ENCODE data around the gene FKBP15.
"Not testable (repeated sequence)": the region's sequence is repeated elsewhere in the genome, so short reads cannot be mapped to it uniquely, and the experiment has no call there.

FKBP15 gene

GRCh38 chr9:113221003-113221799 is at the start of gene FKBP15, which contains the start of gene SLC31A1:
Gene FKBP15, minus strand, starts transcription at chr9:113221277. Its CDS starts 34 bp downstream, at chr9:113221243.
Gene SLC31A1, plus strand, starts transcription at chr9:113221544. Its CDS starts 34,605 bp downstream, at chr9:113256149.
- peak; percentile 97 for DNase-seq (ENCODE audit: low read depth)

GRCh38 chr9:113269871-113270270 is 48.8 kb upstream of the FKBP15 start:
- no peak for DNase-seq (ENCODE audit: low read depth)

- no peak for DNase-seq (ENCODE audit: low read depth)
Measured at GRCh38 chr9:113269355-113269754, 48.3 kb upstream of the FKBP15 start.

GRCh38 chr9:113267911-113268566 is 47.0 kb upstream of the FKBP15 start:
- DNase-seq (ENCODE audit: low read depth), result no peak

- no peak for DNase-seq (ENCODE audit: low read depth)
Measured at GRCh38 chr9:113266174-113266573, 45.1 kb upstream of the FKBP15 start.

GRCh38 chr9:113261917-113262671 is 41.0 kb upstream of the FKBP15 start:
- DNase-seq (ENCODE audit: low read depth), result no peak

GRCh38 chr9:113258282-113258681 is 37.2 kb upstream of the FKBP15 start:
- DNase-seq (ENCODE audit: low read depth), result no peak

GRCh38 chr9:113257863-113258262 is 36.8 kb upstream of the FKBP15 start:
- no peak for DNase-seq (ENCODE audit: low read depth)

- DNase-seq (ENCODE audit: low read depth), result no peak
Measured at GRCh38 chr9:113255438-113255837, 34.4 kb upstream of the FKBP15 start.

GRCh38 chr9:113254991-113255390 is 33.9 kb upstream of the FKBP15 start:
- DNase-seq (ENCODE audit: low read depth), result no peak

GRCh38 chr9:113250807-113251206 is 29.7 kb upstream of the FKBP15 start:
- no peak for DNase-seq (ENCODE audit: low read depth)

GRCh38 chr9:113249661-113250060 is 28.6 kb upstream of the FKBP15 start:
- DNase-seq (ENCODE audit: low read depth), result not testable (repeated sequence)

GRCh38 chr9:113247640-113248039 is 26.6 kb upstream of the FKBP15 start:
- DNase-seq (ENCODE audit: low read depth), result no peak

GRCh38 chr9:113246928-113247327 is 25.9 kb upstream of the FKBP15 start:
- no peak for DNase-seq (ENCODE audit: low read depth)

- no peak for DNase-seq (ENCODE audit: low read depth)
Measured at GRCh38 chr9:113245894-113246293, 24.8 kb upstream of the FKBP15 start.

- DNase-seq (ENCODE audit: low read depth), result no peak
Measured at GRCh38 chr9:113244556-113244955, 23.5 kb upstream of the FKBP15 start.

- no peak for DNase-seq (ENCODE audit: low read depth)
Measured at GRCh38 chr9:113241161-113241560, 20.1 kb upstream of the FKBP15 start.

GRCh38 chr9:113238859-113239232 is 17.8 kb upstream of the FKBP15 start:
- no peak for DNase-seq (ENCODE audit: low read depth)

- DNase-seq (ENCODE audit: low read depth), result no peak
Measured at GRCh38 chr9:113238202-113238858, 17.3 kb upstream of the FKBP15 start.

GRCh38 chr9:113237026-113237425 is 15.9 kb upstream of the FKBP15 start:
- DNase-seq (ENCODE audit: low read depth), result no peak

GRCh38 chr9:113235701-113236255 is 14.7 kb upstream of the FKBP15 start:
- not testable (repeated sequence) for DNase-seq (ENCODE audit: low read depth)

- no peak for DNase-seq (ENCODE audit: low read depth)
Measured at GRCh38 chr9:113231701-113232100, 10.6 kb upstream of the FKBP15 start.
